HepG2 (cell line): ENCODE measurements around the gene WDR59. TPM values are rescaled to one million over a fixed set of nuclear protein-coding genes. Genes with fewer than 3 reads are reported as not detected.

Experiments
- ELF3 ChIP-seq: IDR thresholded peaks from 2 replicates; pipeline ENCODE4 v1.6.1; 2016; ENCODE audit warnings: missing genetic modification reagents, missing compliant biosample characterization
- PAF1 ChIP-seq: IDR thresholded peaks from 2 replicates; pipeline ENCODE4 v1.6.1; 2016; ENCODE audit warnings: missing genetic modification reagents, missing compliant biosample characterization
- PCBP2 ChIP-seq: fragments of 200-400 bp; formaldehyde crosslinking; optimal IDR thresholded peaks from 2 replicates; pipeline ENCODE3; 2018; ENCODE audit warnings: low read length, low read depth; ENCODE audit not compliant: poor library complexity, severe bottlenecking
- RELA ChIP-seq: sonication (generic); formaldehyde crosslinking; IDR thresholded peaks from 2 replicates; pipeline ENCODE4 v1.4.0; 2020; ENCODE audit warnings: missing genetic modification reagents
- SMARCC2 ChIP-seq: fragments of 450-650 bp; IDR thresholded peaks from 2 replicates; pipeline ENCODE4 v1.6.1; 2017; ENCODE audit warnings: antibody characterized with exemption, mild to moderate bottlenecking
- SNRNP70 ChIP-seq: fragments of 200-400 bp; formaldehyde crosslinking; IDR thresholded peaks from 2 replicates; pipeline ENCODE4 v1.6.1; 2017; ENCODE audit warnings: mild to moderate bottlenecking, low read depth, low read length, moderate library complexity
- SP4 ChIP-seq: sonication (generic); formaldehyde crosslinking; IDR thresholded peaks from 2 replicates; pipeline ENCODE4 v1.8.1; 2023; ENCODE audit warnings: mild to moderate bottlenecking, missing genetic modification reagents
- TAF15 ChIP-seq: fragments of 200-400 bp; formaldehyde crosslinking; IDR thresholded peaks from one replicate; pipeline ENCODE4 v1.6.1; 2018; ENCODE audit warnings: mild to moderate bottlenecking, low read depth, low read length; ENCODE audit not compliant: poor library complexity, severe bottlenecking
- ZNF260 ChIP-seq: sonication (generic); formaldehyde crosslinking; IDR thresholded peaks from 2 replicates; pipeline ENCODE4 v1.4.0; 2020; ENCODE audit warnings: missing genetic modification reagents, low read depth, mild to moderate bottlenecking, borderline replicate concordance
- ZNF296 ChIP-seq: sonication (generic); formaldehyde crosslinking; conservative IDR thresholded peaks from 2 replicates; pipeline ENCODE4 v1.5.0; 2020; ENCODE audit warnings: mild to moderate bottlenecking, missing genetic modification reagents
- ZNF556 ChIP-seq: sonication (generic); formaldehyde crosslinking; IDR thresholded peaks from 2 replicates; pipeline ENCODE4 v1.4.0; 2020; ENCODE audit warnings: mild to moderate bottlenecking, missing genetic modification reagents, borderline replicate concordance
- ZNF557 ChIP-seq: sonication (generic); formaldehyde crosslinking; IDR thresholded peaks from 2 replicates; pipeline ENCODE4 v1.4.0; 2020; ENCODE audit warnings: missing genetic modification reagents
- ZNF572 ChIP-seq: sonication (generic); formaldehyde crosslinking; IDR thresholded peaks from 2 replicates; pipeline ENCODE4 v1.5.1; 2020; ENCODE audit warnings: mild to moderate bottlenecking, missing genetic modification reagents
- ZNF782 ChIP-seq: sonication (generic); formaldehyde crosslinking; IDR thresholded peaks from 2 replicates; pipeline ENCODE4 v1.4.0; 2020; ENCODE audit warnings: missing genetic modification reagents, mild to moderate bottlenecking, borderline replicate concordance
- polyA plus RNA-seq, 8 experiments: library from polyadenylated mRNA; depleted of rRNA in 3 of 8; stranded (reverse) in 7 of 8; unstranded in 1 of 8; fragments of >200 nt; fragmentation: Illumina TruSeq in 4 of 8; extraction: Trizol in 4 of 8; gene quantifications; 2 replicates each; pipeline versions ENCODE4 v1.2.1 to v1.2.3, GENCODE V29; 2011 to 2016; ENCODE audit warnings: low read depth in 4 of 8, missing spikeins in 1 of 8, mixed read lengths in 1 of 8; ENCODE audit not compliant: insufficient read depth in 1 of 8
- total RNA-seq, 5 experiments: library from RNA; depleted of rRNA; stranded (reverse); fragments of >200 nt; fragmentation: Illumina TruSeq; extraction: Trizol; gene quantifications; 2 replicates each; pipeline ENCODE4 v1.2.3, GENCODE V29; 2016; ENCODE audit warnings: low read depth in 1 of 5
- TF ChIP-seq, protein P1 (sequence below): sonication (generic); formaldehyde crosslinking; IDR thresholded peaks from 2 replicates; pipeline ENCODE4 v1.8.1; 2023; ENCODE audit warnings: mild to moderate bottlenecking, missing genetic modification reagents
- TF ChIP-seq, protein P2 (sequence below): IDR thresholded peaks from 2 replicates; pipeline ENCODE4 v1.6.1; 2016; ENCODE audit warnings: low read depth, control low read depth
- TF ChIP-seq, protein P3 (sequence below): sonication (generic); formaldehyde crosslinking; IDR thresholded peaks from 2 replicates; pipeline ENCODE4 v1.4.0; 2020; ENCODE audit warnings: mild to moderate bottlenecking, missing genetic modification reagents
- TF ChIP-seq, protein P4 (sequence below): sonication (generic); formaldehyde crosslinking; IDR thresholded peaks from 2 replicates; pipeline ENCODE4 v1.9.0; 2021; ENCODE audit warnings: mild to moderate bottlenecking, missing genetic modification reagents

WDR59 gene
- total and polyA plus RNA-seq, 2 of the 13 experiments (the other 11 are each of a cell fraction or from before 2014, with no cell fraction given): 65.2 to 306 TPM

DNA sequence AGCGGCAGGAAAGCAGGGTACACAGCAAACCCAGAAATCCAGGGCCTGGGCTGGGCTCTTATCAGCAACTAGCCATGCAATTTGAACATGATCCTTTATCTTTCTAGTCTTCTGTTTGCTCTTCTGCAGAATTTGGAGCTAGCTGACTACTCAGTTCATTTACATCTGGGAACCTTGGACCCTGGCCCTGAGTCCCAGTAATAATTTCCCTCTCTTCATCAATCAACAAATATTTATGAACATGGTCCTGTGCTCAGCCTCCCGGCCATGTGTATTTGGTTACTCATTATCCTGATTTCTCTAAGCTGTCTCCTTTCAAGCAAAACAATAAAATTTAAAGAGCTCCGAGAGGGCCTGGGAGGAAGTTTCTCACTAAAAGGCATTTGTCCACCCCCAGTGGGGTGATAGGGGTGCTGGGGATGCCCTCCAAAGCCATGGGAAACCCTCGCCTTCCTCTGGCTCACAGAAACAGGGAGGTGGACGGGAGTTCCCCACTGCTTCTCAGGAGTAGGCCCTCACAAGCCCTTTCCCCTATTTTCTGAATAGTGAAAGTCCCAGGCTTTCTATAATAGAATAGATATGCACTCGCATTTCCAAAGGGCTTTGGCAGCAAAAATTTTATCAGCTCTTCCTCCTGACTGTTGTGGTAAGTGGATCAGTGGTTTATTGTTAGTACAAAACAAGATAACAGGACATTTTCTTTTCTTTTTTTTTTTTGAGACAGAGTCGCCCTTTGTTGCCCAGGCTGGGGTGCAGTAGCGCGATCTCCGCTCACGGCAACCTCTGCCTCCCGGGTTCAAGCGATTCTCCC, 6.9 kb upstream of the WDR59 start (continued):
- TF ChIP-seq, protein P1, sequence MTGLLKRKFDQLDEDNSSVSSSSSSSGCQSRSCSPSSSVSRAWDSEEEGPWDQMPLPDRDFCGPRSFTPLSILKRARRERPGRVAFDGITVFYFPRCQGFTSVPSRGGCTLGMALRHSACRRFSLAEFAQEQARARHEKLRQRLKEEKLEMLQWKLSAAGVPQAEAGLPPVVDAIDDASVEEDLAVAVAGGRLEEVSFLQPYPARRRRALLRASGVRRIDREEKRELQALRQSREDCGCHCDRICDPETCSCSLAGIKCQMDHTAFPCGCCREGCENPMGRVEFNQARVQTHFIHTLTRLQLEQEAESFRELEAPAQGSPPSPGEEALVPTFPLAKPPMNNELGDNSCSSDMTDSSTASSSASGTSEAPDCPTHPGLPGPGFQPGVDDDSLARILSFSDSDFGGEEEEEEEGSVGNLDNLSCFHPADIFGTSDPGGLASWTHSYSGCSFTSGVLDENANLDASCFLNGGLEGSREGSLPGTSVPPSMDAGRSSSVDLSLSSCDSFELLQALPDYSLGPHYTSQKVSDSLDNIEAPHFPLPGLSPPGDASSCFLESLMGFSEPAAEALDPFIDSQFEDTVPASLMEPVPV (CRISPR knock-in tag): no peak
- no peak for TF ChIP-seq SMARCC2
- TF ChIP-seq, protein P2, sequence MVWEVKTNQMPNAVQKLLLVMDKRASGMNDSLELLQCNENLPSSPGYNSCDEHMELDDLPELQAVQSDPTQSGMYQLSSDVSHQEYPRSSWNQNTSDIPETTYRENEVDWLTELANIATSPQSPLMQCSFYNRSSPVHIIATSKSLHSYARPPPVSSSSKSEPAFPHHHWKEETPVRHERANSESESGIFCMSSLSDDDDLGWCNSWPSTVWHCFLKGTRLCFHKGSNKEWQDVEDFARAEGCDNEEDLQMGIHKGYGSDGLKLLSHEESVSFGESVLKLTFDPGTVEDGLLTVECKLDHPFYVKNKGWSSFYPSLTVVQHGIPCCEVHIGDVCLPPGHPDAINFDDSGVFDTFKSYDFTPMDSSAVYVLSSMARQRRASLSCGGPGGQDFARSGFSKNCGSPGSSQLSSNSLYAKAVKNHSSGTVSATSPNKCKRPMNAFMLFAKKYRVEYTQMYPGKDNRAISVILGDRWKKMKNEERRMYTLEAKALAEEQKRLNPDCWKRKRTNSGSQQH (CRISPR knock-in tag): peak; percentile 58; the same call in 1 of the 2 replicates
- TF ChIP-seq ZNF296: no peak
- TF ChIP-seq, protein P3, sequence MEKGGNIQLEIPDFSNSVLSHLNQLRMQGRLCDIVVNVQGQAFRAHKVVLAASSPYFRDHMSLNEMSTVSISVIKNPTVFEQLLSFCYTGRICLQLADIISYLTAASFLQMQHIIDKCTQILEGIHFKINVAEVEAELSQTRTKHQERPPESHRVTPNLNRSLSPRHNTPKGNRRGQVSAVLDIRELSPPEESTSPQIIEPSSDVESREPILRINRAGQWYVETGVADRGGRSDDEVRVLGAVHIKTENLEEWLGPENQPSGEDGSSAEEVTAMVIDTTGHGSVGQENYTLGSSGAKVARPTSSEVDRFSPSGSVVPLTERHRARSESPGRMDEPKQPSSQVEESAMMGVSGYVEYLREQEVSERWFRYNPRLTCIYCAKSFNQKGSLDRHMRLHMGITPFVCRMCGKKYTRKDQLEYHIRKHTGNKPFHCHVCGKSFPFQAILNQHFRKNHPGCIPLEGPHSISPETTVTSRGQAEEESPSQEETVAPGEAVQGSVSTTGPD (CRISPR knock-in tag): peak; percentile 43; the same call in 1 of the 2 replicates
- peak; percentile 28; the same call in 1 of the 2 replicates for TF ChIP-seq SP4 (CRISPR knock-in tag)
- no peak; the same call in 1 of the 2 replicates for TF ChIP-seq ZNF556 (CRISPR knock-in tag)
- no peak for TF ChIP-seq ZNF572 (CRISPR knock-in tag)
- peak; percentile 73 for TF ChIP-seq ELF3 (CRISPR knock-in tag)
- no peak for TF ChIP-seq TAF15
- no peak for TF ChIP-seq RELA (CRISPR knock-in tag)
- TF ChIP-seq, protein P4, sequence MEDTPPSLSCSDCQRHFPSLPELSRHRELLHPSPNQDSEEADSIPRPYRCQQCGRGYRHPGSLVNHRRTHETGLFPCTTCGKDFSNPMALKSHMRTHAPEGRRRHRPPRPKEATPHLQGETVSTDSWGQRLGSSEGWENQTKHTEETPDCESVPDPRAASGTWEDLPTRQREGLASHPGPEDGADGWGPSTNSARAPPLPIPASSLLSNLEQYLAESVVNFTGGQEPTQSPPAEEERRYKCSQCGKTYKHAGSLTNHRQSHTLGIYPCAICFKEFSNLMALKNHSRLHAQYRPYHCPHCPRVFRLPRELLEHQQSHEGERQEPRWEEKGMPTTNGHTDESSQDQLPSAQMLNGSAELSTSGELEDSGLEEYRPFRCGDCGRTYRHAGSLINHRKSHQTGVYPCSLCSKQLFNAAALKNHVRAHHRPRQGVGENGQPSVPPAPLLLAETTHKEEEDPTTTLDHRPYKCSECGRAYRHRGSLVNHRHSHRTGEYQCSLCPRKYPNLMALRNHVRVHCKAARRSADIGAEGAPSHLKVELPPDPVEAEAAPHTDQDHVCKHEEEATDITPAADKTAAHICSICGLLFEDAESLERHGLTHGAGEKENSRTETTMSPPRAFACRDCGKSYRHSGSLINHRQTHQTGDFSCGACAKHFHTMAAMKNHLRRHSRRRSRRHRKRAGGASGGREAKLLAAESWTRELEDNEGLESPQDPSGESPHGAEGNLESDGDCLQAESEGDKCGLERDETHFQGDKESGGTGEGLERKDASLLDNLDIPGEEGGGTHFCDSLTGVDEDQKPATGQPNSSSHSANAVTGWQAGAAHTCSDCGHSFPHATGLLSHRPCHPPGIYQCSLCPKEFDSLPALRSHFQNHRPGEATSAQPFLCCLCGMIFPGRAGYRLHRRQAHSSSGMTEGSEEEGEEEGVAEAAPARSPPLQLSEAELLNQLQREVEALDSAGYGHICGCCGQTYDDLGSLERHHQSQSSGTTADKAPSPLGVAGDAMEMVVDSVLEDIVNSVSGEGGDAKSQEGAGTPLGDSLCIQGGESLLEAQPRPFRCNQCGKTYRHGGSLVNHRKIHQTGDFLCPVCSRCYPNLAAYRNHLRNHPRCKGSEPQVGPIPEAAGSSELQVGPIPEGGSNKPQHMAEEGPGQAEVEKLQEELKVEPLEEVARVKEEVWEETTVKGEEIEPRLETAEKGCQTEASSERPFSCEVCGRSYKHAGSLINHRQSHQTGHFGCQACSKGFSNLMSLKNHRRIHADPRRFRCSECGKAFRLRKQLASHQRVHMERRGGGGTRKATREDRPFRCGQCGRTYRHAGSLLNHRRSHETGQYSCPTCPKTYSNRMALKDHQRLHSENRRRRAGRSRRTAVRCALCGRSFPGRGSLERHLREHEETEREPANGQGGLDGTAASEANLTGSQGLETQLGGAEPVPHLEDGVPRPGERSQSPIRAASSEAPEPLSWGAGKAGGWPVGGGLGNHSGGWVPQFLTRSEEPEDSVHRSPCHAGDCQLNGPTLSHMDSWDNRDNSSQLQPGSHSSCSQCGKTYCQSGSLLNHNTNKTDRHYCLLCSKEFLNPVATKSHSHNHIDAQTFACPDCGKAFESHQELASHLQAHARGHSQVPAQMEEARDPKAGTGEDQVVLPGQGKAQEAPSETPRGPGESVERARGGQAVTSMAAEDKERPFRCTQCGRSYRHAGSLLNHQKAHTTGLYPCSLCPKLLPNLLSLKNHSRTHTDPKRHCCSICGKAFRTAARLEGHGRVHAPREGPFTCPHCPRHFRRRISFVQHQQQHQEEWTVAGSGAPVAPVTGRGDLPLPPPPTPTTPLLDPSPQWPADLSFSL (CRISPR knock-in tag): no peak
- no peak for TF ChIP-seq ZNF260 (CRISPR knock-in tag)
- no peak for TF ChIP-seq ZNF782 (CRISPR knock-in tag)
- no peak for TF ChIP-seq SNRNP70
- no peak for TF ChIP-seq PCBP2
- TF ChIP-seq PAF1 (CRISPR knock-in tag): no peak
- TF ChIP-seq ZNF557: peak; percentile 11; the same call in 1 of the 2 replicates
